ENCODE results near the gene AAK1. TPM values are rescaled to one million over a fixed set of nuclear protein-coding genes. Genes with fewer than 3 reads are reported as not detected.

AAK1 gene
- total RNA-seq, 1 experiment from 2014 or later, result 75.8 TPM

- Mint-ChIP-seq H3K36me3 (ENCODE audit: insufficient read depth, unreplicated experiment) (peaks cover 18% of the 10 kb centered on the region), H3K27ac (ENCODE audit: low read depth, unreplicated experiment) (no peak overlapping the region), H3K4me1 (ENCODE audit: insufficient read depth, unreplicated experiment) (peaks cover 25% of the 10 kb centered on the region), H3K9me3 (ENCODE audit: unreplicated experiment) (no peaks in the 10 kb centered on the region), H3K27me3 (ENCODE audit: insufficient read depth, unreplicated experiment) (no peaks in the 10 kb centered on the region), H3K4me3 (ENCODE audit: unreplicated experiment) (no peak overlapping the region)
- intact Hi-C loops (cut with micrococcal nuclease), result no loop called here
- ChIA-PET CTCF (no interaction called here), POLR2A (interaction anchor here (0.6 to 1.0 kb wide), 2 partner anchors 31 to 69 kb away, joined by 3 read pairs; no protein-coding TSS in a partner anchor)
- TF ChIP-seq CTCF (IDR thresholded peaks at IDR 0.05; ENCODE audit: unreplicated experiment), result no peak
- BruUV-seq (replicated peaks), result no TSS peak
- no peak for DNase-seq (ENCODE audit: unreplicated experiment)
Observed at GRCh38 chr2:69635432-69635831, 8.1 kb downstream of the AAK1 start.

- H3K36me3 Mint-ChIP-seq (ENCODE audit: insufficient read depth, unreplicated experiment), result peaks cover 8% of the 10 kb centered on the region
- peak; percentile 17 for DNase-seq (ENCODE audit: unreplicated experiment)
- no peak for TF ChIP-seq CTCF (IDR thresholded peaks at IDR 0.05; ENCODE audit: unreplicated experiment)
- H3K9me3 Mint-ChIP-seq (ENCODE audit: unreplicated experiment), result no peaks in the 10 kb centered on the region
- H3K4me1 Mint-ChIP-seq (ENCODE audit: insufficient read depth, unreplicated experiment), result peaks cover 14% of the 10 kb centered on the region
- H3K27me3 Mint-ChIP-seq (ENCODE audit: insufficient read depth, unreplicated experiment), result no peaks in the 10 kb centered on the region
- BruUV-seq (replicated peaks), result no TSS peak
- ChIA-PET CTCF (interaction anchor here (0.6 to 2.0 kb wide), 5 partner anchors 10 to 552 kb away, joined by 3 to 7 read pairs (median 4); partner anchors contain the start of gene AAK1), POLR2A (no interaction called here)
- H3K27ac Mint-ChIP-seq (ENCODE audit: low read depth, unreplicated experiment), result no peak overlapping the region
- intact Hi-C loops (cut with micrococcal nuclease), result no loop called here
- H3K4me3 Mint-ChIP-seq (ENCODE audit: unreplicated experiment), result no peak overlapping the region
Observed at GRCh38 chr2:69634196-69634821, 9.2 kb downstream of the AAK1 start.

- Mint-ChIP-seq H3K9me3 (ENCODE audit: unreplicated experiment) (no peaks in the 10 kb centered on the region), H3K27ac (ENCODE audit: low read depth, unreplicated experiment) (no peak overlapping the region), H3K4me1 (ENCODE audit: insufficient read depth, unreplicated experiment) (peaks cover 6% of the 10 kb centered on the region), H3K36me3 (ENCODE audit: insufficient read depth, unreplicated experiment) (no peaks in the 10 kb centered on the region), H3K27me3 (ENCODE audit: insufficient read depth, unreplicated experiment) (no peaks in the 10 kb centered on the region), H3K4me3 (ENCODE audit: unreplicated experiment) (no peak overlapping the region)
- ChIA-PET POLR2A (interaction anchor here (0.6 to 0.7 kb wide), 2 partner anchors 12 to 187 kb away, joined by 3 read pairs; partner anchors contain the start of gene AAK1), CTCF (interaction anchor here (1.4 kb wide), 1 partner anchor 83 kb away, joined by 4 read pairs; no protein-coding TSS in a partner anchor)
- intact Hi-C loops (cut with micrococcal nuclease), result no loop called here
- TF ChIP-seq CTCF (IDR thresholded peaks at IDR 0.05; ENCODE audit: unreplicated experiment), result no peak
- no peak for DNase-seq (ENCODE audit: unreplicated experiment)
- BruUV-seq (replicated peaks), result no TSS peak
Observed at GRCh38 chr2:69631402-69631801, 12.1 kb downstream of the AAK1 start.

- no peak for TF ChIP-seq CTCF (IDR thresholded peaks at IDR 0.05; ENCODE audit: unreplicated experiment)
- ChIA-PET CTCF (no interaction called here), POLR2A (no interaction called here)
- no peak for DNase-seq (ENCODE audit: unreplicated experiment)
- intact Hi-C loops (cut with micrococcal nuclease), result no loop called here
- H3K4me1 Mint-ChIP-seq (ENCODE audit: insufficient read depth, unreplicated experiment), result no peaks in the 10 kb centered on the region
- BruUV-seq (replicated peaks), result no TSS peak
- H3K36me3 Mint-ChIP-seq (ENCODE audit: insufficient read depth, unreplicated experiment), result no peaks in the 10 kb centered on the region
- H3K4me3 Mint-ChIP-seq (ENCODE audit: unreplicated experiment), result no peak overlapping the region
- H3K27ac Mint-ChIP-seq (ENCODE audit: low read depth, unreplicated experiment), result no peak overlapping the region
- H3K9me3 Mint-ChIP-seq (ENCODE audit: unreplicated experiment), result no peaks in the 10 kb centered on the region
- no peaks in the 10 kb centered on the region for H3K27me3 Mint-ChIP-seq (ENCODE audit: insufficient read depth, unreplicated experiment)
Observed at GRCh38 chr2:69629921-69630608, 13.5 kb downstream of the AAK1 start.

All from MCF 10A (cell line).